K562 (cell line): ENCODE data around the gene SLC13A1. TPM values are rescaled to one million over a fixed set of nuclear protein-coding genes. Genes with fewer than 3 reads are reported as not detected.

Source experiments
- ATAC-seq: fragments of 200-7000 bp; cut with Tn5 transposase; 3 replicates; pipeline ENCODE4 v1.9.1; 2020; ENCODE audit warnings: moderate library complexity
- BruUV-seq: library from RNA; stranded (reverse); fragments of 400-500 nt; replicated peaks from 2 replicates; lab custom pipeline; 2021; lab: Mats Ljungman, UMichigan
- CTCF ChIA-PET: fragments of 300-600 bp; formaldehyde crosslinking; extraction: SDS; loops from one replicate; lab custom pipeline; 2021; ENCODE audit warnings: low intra/inter-chr PET ratio; lab: Yijun Ruan, JAX
- POLR2A ChIA-PET: fragments of 300-600, 350-650 bp; sonication (Branson Sonifier 250); formaldehyde crosslinking; extraction: SDS; loops from one replicate; lab custom pipeline; 2021; ENCODE audit warnings: antibody characterized with exemption, inconsistent platforms; lab: Yijun Ruan, JAX
- DNase-seq, 4 experiments: peaks; one replicate each; pipeline versions ENCODE4 v3.0.0 to v3.0.0-alpha.2; 2011 to 2018; ENCODE audit warnings: low spot score in 3 of 4, mixed read lengths in 3 of 4; ENCODE audit errors: extremely low read depth in 1 of 4
- FAIRE-seq: peaks from 2 replicates; lab custom pipeline; 2011; peaks lifted over from hg19 to GRCh38; lab: Jason Lieb, UNC
- H2AFZ ChIP-seq: 2 replicates; pipeline ENCODE4 v1.6.0; 2011; ENCODE audit warnings: low read depth, low read length, control low read depth, inconsistent platforms
- H3K27ac ChIP-seq: fragments of 200-600 bp; 3 replicates; pipeline ENCODE4 v1.8.0; 2011; ENCODE audit warnings: low read depth, mild to moderate bottlenecking, control low read depth, inconsistent platforms, low read length, moderate library complexity, mixed read lengths; ENCODE audit errors: extremely low read depth
- H3K27me3 ChIP-seq, 2 experiments: fragments of 300-600 bp in 1 of 2; 2 replicates in 1 of 2; 3 replicates in 1 of 2; pipeline versions ENCODE4 v1.6.0 to v1.8.0; 2011; ENCODE audit warnings: inconsistent platforms in 2 of 2, low read length in 2 of 2, mild to moderate bottlenecking in 1 of 2, mixed read lengths in 1 of 2, moderate library complexity in 1 of 2; ENCODE audit not compliant: control insufficient read depth in 2 of 2, insufficient read depth in 2 of 2
- H3K36me3 ChIP-seq: fragments of 300-600 bp; 3 replicates; pipeline ENCODE4 v1.8.0; 2011; ENCODE audit warnings: mild to moderate bottlenecking, low read length, inconsistent platforms; ENCODE audit not compliant: control insufficient read depth, insufficient read depth
- H3K4me1 ChIP-seq, 2 experiments: fragments of 200-600 bp in 1 of 2; replicated peaks in 1 of 2; 2 replicates in 1 of 2; 3 replicates in 1 of 2; pipeline versions ENCODE4 v1.5.1 to v1.8.0; 2011; ENCODE audit warnings: inconsistent platforms in 2 of 2, low read length in 2 of 2, mild to moderate bottlenecking in 1 of 2, mixed read lengths in 1 of 2, moderate library complexity in 1 of 2; ENCODE audit not compliant: control insufficient read depth in 2 of 2, insufficient read depth in 2 of 2
- H3K4me2 ChIP-seq: 2 replicates; pipeline ENCODE4 v1.6.1; 2011; ENCODE audit warnings: low read length, control low read depth, inconsistent platforms, mixed read lengths; ENCODE audit not compliant: insufficient read depth
- H3K4me3 ChIP-seq: fragments of 200-600 bp; sonication (generic), shearing (Covaris generic); 2 replicates; pipeline ENCODE4 v1.5.1; 2016; ENCODE audit warnings: control low read depth, inconsistent platforms
- H3K79me2 ChIP-seq: fragments of 200-600 bp; 3 replicates; pipeline ENCODE4 v1.8.0; 2011; ENCODE audit warnings: low read length, inconsistent platforms; ENCODE audit not compliant: control insufficient read depth, insufficient read depth
- H3K9ac ChIP-seq, 2 experiments: 2 replicates each; pipeline versions ENCODE4 v1.6.0 to v1.6.1; 2011; ENCODE audit warnings: low read depth in 2 of 2, low read length in 2 of 2, control low read depth in 1 of 2, inconsistent platforms in 1 of 2, mild to moderate bottlenecking in 1 of 2, mixed read lengths in 1 of 2; ENCODE audit not compliant: insufficient read depth in 1 of 2
- H3K9me1 ChIP-seq: one replicate; pipeline ENCODE4 v1.6.0; 2011; ENCODE audit warnings: inconsistent platforms, mild to moderate bottlenecking, low read length, moderate library complexity; ENCODE audit not compliant: control insufficient read depth, insufficient read depth
- H3K9me3 ChIP-seq: replicated peaks from 2 replicates; pipeline ENCODE4 v1.5.1; 2011; ENCODE audit warnings: low read depth, low read length, inconsistent platforms; ENCODE audit not compliant: control insufficient read depth, insufficient read depth
- H4K20me1 ChIP-seq: replicated peaks from 2 replicates; pipeline ENCODE4 v1.6.1; 2011; ENCODE audit warnings: low read length, inconsistent platforms, mixed read lengths; ENCODE audit not compliant: control insufficient read depth, insufficient read depth
- BRD9 ChIP-seq: fragments of 450-650 bp; IDR thresholded peaks from 2 replicates; pipeline ENCODE4 v1.6.1; 2018; ENCODE audit warnings: low read depth; ENCODE audit not compliant: partially characterized antibody
- C11orf30 ChIP-seq: fragments of 450-650 bp; IDR thresholded peaks from 2 replicates; pipeline ENCODE4 v1.6.1; 2016; ENCODE audit warnings: low read depth, mild to moderate bottlenecking
- CBX1 ChIP-seq: sonication (generic); IDR thresholded peaks from 2 replicates; pipeline ENCODE4 v1.6.1; 2016; ENCODE audit warnings: antibody characterized with exemption, low read depth, mild to moderate bottlenecking
- E2F4 ChIP-seq: sonication (generic); formaldehyde crosslinking; IDR thresholded peaks from 2 replicates; pipeline ENCODE4 v1.8.0; 2022; ENCODE audit warnings: mild to moderate bottlenecking, low read depth, missing genetic modification reagents
- FOXK1 ChIP-seq: sonication (generic); formaldehyde crosslinking; IDR thresholded peaks from 2 replicates; pipeline ENCODE4 v1.8.0; 2022; ENCODE audit warnings: missing genetic modification reagents, mild to moderate bottlenecking, borderline replicate concordance
- HBP1 ChIP-seq: fragments of 450-650 bp; formaldehyde crosslinking; IDR thresholded peaks from 2 replicates; pipeline ENCODE4 v1.4.0; 2022; ENCODE audit warnings: missing genetic modification characterization
- HNRNPH1 ChIP-seq: fragments of 200-400 bp; formaldehyde crosslinking; optimal IDR thresholded peaks from 2 replicates; pipeline ENCODE3; 2017; ENCODE audit warnings: low read depth, mild to moderate bottlenecking, low read length, moderate library complexity
- MED1 ChIP-seq: sonication (generic); formaldehyde crosslinking; IDR thresholded peaks from 2 replicates; pipeline ENCODE4 v1.8.1; 2023; ENCODE audit warnings: missing genetic modification reagents, borderline replicate concordance
- NEUROD1 ChIP-seq: fragments of 150-350 bp; IDR thresholded peaks from 2 replicates; pipeline ENCODE4 v1.6.1; 2014; ENCODE audit warnings: borderline replicate concordance, low read length, low read depth; ENCODE audit not compliant: partially characterized antibody
- NFXL1 ChIP-seq: fragments of 450-650 bp; formaldehyde crosslinking; IDR thresholded peaks from 2 replicates; pipeline ENCODE4 v1.4.0; 2021; ENCODE audit warnings: mild to moderate bottlenecking
- NR2F6 ChIP-seq: fragments of 450-650 bp; formaldehyde crosslinking; IDR thresholded peaks from 2 replicates; pipeline ENCODE4 v1.4.0; 2020; ENCODE audit warnings: mild to moderate bottlenecking
- PHF8 ChIP-seq: fragments of 200-600 bp; sonication (generic); IDR thresholded peaks from 2 replicates; pipeline ENCODE4 v1.6.1; 2012; ENCODE audit warnings: mixed run types, mild to moderate bottlenecking, inconsistent platforms, low read length, moderate library complexity, borderline replicate concordance
- RB1 ChIP-seq: fragments of 450-650 bp; IDR thresholded peaks from 2 replicates; pipeline ENCODE4 v1.6.1; 2017; ENCODE audit warnings: low read depth, mild to moderate bottlenecking
- SAFB ChIP-seq: fragments of 200-400 bp; formaldehyde crosslinking; IDR thresholded peaks from 2 replicates; pipeline ENCODE4 v1.6.1; 2017; ENCODE audit warnings: low read depth, low read length, borderline replicate concordance
- THRAP3 ChIP-seq: fragments of 450-650 bp; IDR thresholded peaks from 2 replicates; pipeline ENCODE4 v1.6.1; 2016; ENCODE audit warnings: mild to moderate bottlenecking, inconsistent platforms, borderline replicate concordance
- XRCC5 ChIP-seq: fragments of 200-400 bp; formaldehyde crosslinking; IDR thresholded peaks from 2 replicates; pipeline ENCODE4 v1.6.1; 2017; ENCODE audit warnings: low read depth, mild to moderate bottlenecking, low read length
- WGBS: fragments of 100-300 bp; shearing (Covaris generic); methylation state at CpG from one replicate; pipeline ENCODE4 v1.1.6; 2016; ENCODE audit warnings: low coverage, mixed read lengths; ENCODE audit not compliant: insufficient coverage; ENCODE audit errors: missing lambda C conversion rate; 5-methylcytosine and 5-hydroxymethylcytosine counted together
- in situ Hi-C: fragments of 300-500 bp; cut with MboI; formaldehyde crosslinking; loops from 4 replicates; pipeline ENCODE4 v1.15.0; 2018; ENCODE audit warnings: inconsistent platforms, mixed read lengths
- intact Hi-C: fragments of 100-400 bp; cut with micrococcal nuclease; formaldehyde crosslinking; loops from 2 replicates; pipeline ENCODE4 v1.14.2; 2022
- polyA plus RNA-seq, 8 experiments: library from polyadenylated mRNA; depleted of rRNA in 4 of 8; stranded (reverse) in 5 of 8; unstranded in 3 of 8; fragments of >200 nt; fragmentation: Nextera tagmentation in 2 of 8; fragmentation: Illumina TruSeq in 1 of 8; extraction: Ambion mirVana in 2 of 8; extraction: Trizol in 1 of 8; gene quantifications; 2 replicates each; pipeline versions ENCODE4 v1.2.1 to v1.2.3, GENCODE V29; 2011 to 2014; ENCODE audit warnings: inconsistent platforms in 1 of 8, missing spikeins in 1 of 8
- total RNA-seq, 7 experiments: library from RNA; depleted of rRNA in 6 of 7; stranded (reverse); fragments of >200 nt in 6 of 7; fragmentation: Illumina TruSeq in 2 of 7; extraction: Trizol in 2 of 7; gene quantifications; 2 replicates each; pipeline versions ENCODE4 v1.2.1 to v1.2.3, GENCODE V29; 2011 to 2021; ENCODE audit warnings: low replicate concordance in 1 of 7

The SLC13A1 gene
- total and polyA plus RNA-seq, 9 of the 15 experiments (the other 6 are each of a cell fraction or from before 2014, with no cell fraction given), result 0.04 TPM; not detected in 8

- TF ChIP-seq NFXL1 (no peak), THRAP3 (no peak), SAFB (no peak), RB1 (no peak), NR2F6 (CRISPR knock-in tag) (no peak), HBP1 (no peak), E2F4 (CRISPR knock-in tag) (no peak), MED1 (no peak)
- TF ChIP-seq, all 486 proteins: peak for 0
These were observed 67.8 kb downstream of the SLC13A1 start (continued) for GRCh38 chr7:123131961-123132360.

- BruUV-seq, result no TSS peak
- H3K4me3 ChIP-seq, result no peak overlapping the region
- H3K9ac ChIP-seq, result no peak overlapping the region
- TF ChIP-seq XRCC5, result no peak
- no peak for TF ChIP-seq HNRNPH1
- no peak for TF ChIP-seq FOXK1 (CRISPR knock-in tag)
- TF ChIP-seq C11orf30, result no peak
- no peak for TF ChIP-seq PHF8
- no peak for TF ChIP-seq BRD9
- TF ChIP-seq NEUROD1, result no peak
- TF ChIP-seq CBX1, result no peak
- in situ Hi-C loops, result no loop called here
- no peak overlapping the region for H3K4me2 ChIP-seq
- no peaks in the 10 kb centered on the region for H3K9me1 ChIP-seq
- intact Hi-C loops, result no loop called here
- no peaks in the 10 kb centered on the region for H3K4me1 ChIP-seq
- no peaks in the 10 kb centered on the region for H3K36me3 ChIP-seq
- no peaks in the 10 kb centered on the region for H3K9me3 ChIP-seq
- ATAC-seq (no peak), FAIRE-seq (no peak), DNase-seq (no peak)
- ChIA-PET POLR2A (interaction anchor here (0.6 kb wide), 1 partner anchor 284 kb away, joined by 3 read pairs; no protein-coding TSS in a partner anchor), CTCF (no interaction called here)
- H4K20me1 ChIP-seq, result no peaks in the 10 kb centered on the region
- WGBS, result 0% methylated on average over 2 of the region's 2 CpGs
- no peak overlapping the region for H3K27ac ChIP-seq
- H2AFZ ChIP-seq, result no peak overlapping the region
- no peaks in the 10 kb centered on the region for H3K79me2 ChIP-seq
- H3K27me3 ChIP-seq, result no peaks in the 10 kb centered on the region
These were observed 68.2 kb downstream of the SLC13A1 start for GRCh38 chr7:123131556-123131955.
